CD4-positive, CD25-positive, alpha-beta regulatory T cell (primary cell): ENCODE data around the gene JPH2. TPM values are rescaled to one million over a fixed set of nuclear protein-coding genes. Genes with fewer than 3 reads are reported as not detected.

Experiments
- ATAC-seq, 2 donors: fragments of 150-1000 bp; cut with Tn5 transposase; one replicate each; pipeline ENCODE4 v1.10.0; 2021; ENCODE audit warnings: low read depth in 2 of 2, moderate number of reproducible peaks in 2 of 2, moderate library complexity in 1 of 2
- DNase-seq, 3 donors: peaks; one replicate each; pipeline versions ENCODE4 v3.0.0 to v3.0.0-alpha.2; 2012 to 2022; ENCODE audit warnings: mixed read lengths in 1 of 3
- H3K27ac ChIP-seq: one replicate; pipeline ENCODE4 v1.7.0; 2013; ENCODE audit warnings: mild to moderate bottlenecking, low read length; ENCODE audit not compliant: insufficient read depth, poor library complexity, severe bottlenecking
- H3K27me3 ChIP-seq: one replicate; pipeline ENCODE4 v1.7.0; 2013; ENCODE audit warnings: low read length; ENCODE audit not compliant: control insufficient read depth, insufficient read depth
- H3K36me3 ChIP-seq: one replicate; pipeline ENCODE4 v1.7.0; 2013; ENCODE audit warnings: mild to moderate bottlenecking, low read length, moderate library complexity; ENCODE audit not compliant: control insufficient read depth, insufficient read depth
- H3K4me1 ChIP-seq: 2 replicates; pipeline ENCODE4 v1.7.0; 2013; ENCODE audit warnings: mild to moderate bottlenecking, low read length; ENCODE audit not compliant: insufficient read depth, control insufficient read depth, poor library complexity, severe bottlenecking
- H3K4me3 ChIP-seq: one replicate; pipeline ENCODE4 v1.7.0; 2013; ENCODE audit warnings: low read depth, mild to moderate bottlenecking, low read length, moderate library complexity
- H3K9me3 ChIP-seq, 2 experiments: 1 replicate in 1 of 2; 2 replicates in 1 of 2; pipeline ENCODE4 v1.7.0; 2013; ENCODE audit warnings: low read length in 2 of 2, mild to moderate bottlenecking in 1 of 2, moderate library complexity in 1 of 2; ENCODE audit not compliant: control insufficient read depth in 2 of 2
- H3K27ac Mint-ChIP-seq, 3 donors: one replicate each; pipeline ENCODE4 v1.8.0; 2020 to 2022; ENCODE audit warnings: mild to moderate bottlenecking in 3 of 3, mixed read lengths in 3 of 3, moderate library complexity in 2 of 3
- H3K27me3 Mint-ChIP-seq: one replicate; pipeline ENCODE4 v1.8.0; 2022; ENCODE audit warnings: mild to moderate bottlenecking, mixed read lengths
- H3K36me3 Mint-ChIP-seq: one replicate; pipeline ENCODE4 v1.8.0; 2020; ENCODE audit warnings: mixed read lengths
- H3K4me1 Mint-ChIP-seq, 4 donors: one replicate each; pipeline ENCODE4 v1.8.0; 2020 to 2022; ENCODE audit warnings: mixed read lengths in 4 of 4, mild to moderate bottlenecking in 1 of 4
- H3K4me3 Mint-ChIP-seq, 4 donors: one replicate each; pipeline ENCODE4 v1.8.0; 2020 to 2022; ENCODE audit warnings: mild to moderate bottlenecking in 4 of 4, mixed read lengths in 4 of 4, moderate library complexity in 3 of 4
- H3K9me3 Mint-ChIP-seq, 7 donors: one replicate each; pipeline ENCODE4 v1.8.0; 2020 to 2022; ENCODE audit warnings: mixed read lengths in 7 of 7, mild to moderate bottlenecking in 3 of 7, moderate library complexity in 2 of 7
- polyA plus RNA-seq, 4 donors: library from polyadenylated mRNA; unstranded; fragments of 300-500 nt; fragmentation: Illumina TruSeq; gene quantifications; one replicate each; pipeline ENCODE4 v1.2.3, GENCODE V29; 2021
- total RNA-seq: library from RNA; stranded (reverse); gene quantifications from one replicate; pipeline ENCODE4 v1.2.3, GENCODE V29; 2022

Gene JPH2
- total and polyA plus RNA-seq, 5 donors from 2014 or later = not detected

- DNase-seq (peak; percentile 8 to 45 (median 44)), ATAC-seq (peak in 1 of 2 donors; percentile 9)
- Histone ChIP-seq H3K27me3 (no peaks in the 10 kb centered on the region), H3K4me3 (peak overlapping the region; percentile 85), H3K9me3 (no peaks in the 10 kb centered on the region), H3K36me3 (peaks cover 3% of the 10 kb centered on the region), H3K4me1 (peaks cover 32% of the 10 kb centered on the region), H3K27ac (peak overlapping the region; percentile 79)
- Mint-ChIP-seq H3K9me3 (no peaks in the 10 kb centered on the region), H3K27ac (peak overlapping the region; percentile 93 to 99 (median 95)), H3K27me3 (peaks cover 5% of the 10 kb centered on the region), H3K4me1 (peaks cover 32 to 64% (median 45%) of the 10 kb centered on the region in 4 donors), H3K36me3 (peaks cover 11% of the 10 kb centered on the region), H3K4me3 (peak overlapping the region; percentile 79 to 92 (median 82))
Observed at GRCh38 chr20:44219170-44219730, 32.3 kb upstream of the JPH2 start.

GRCh38 chr20:44218446-44218845, 31.5 kb upstream of the JPH2 start:
- Mint-ChIP-seq H3K27ac (peak overlapping the region; percentile 93 to 99 (median 95)), H3K4me3 (peak overlapping the region; percentile 79 to 92 (median 82)), H3K27me3 (peaks cover 5% of the 10 kb centered on the region), H3K9me3 (no peaks in the 10 kb centered on the region), H3K4me1 (peaks cover 32 to 69% (median 48%) of the 10 kb centered on the region in 4 donors), H3K36me3 (peaks cover 11% of the 10 kb centered on the region)
- no peaks in the 10 kb centered on the region for H3K9me3 ChIP-seq
- peak overlapping the region; percentile 79 for H3K27ac ChIP-seq
- peaks cover 3% of the 10 kb centered on the region for H3K36me3 ChIP-seq
- peak overlapping the region; percentile 85 for H3K4me3 ChIP-seq
- peak; percentile 37 to 78 (median 72) for DNase-seq
- H3K27me3 ChIP-seq = no peaks in the 10 kb centered on the region
- ATAC-seq = peak; percentile 78 to 79
- H3K4me1 ChIP-seq = peaks cover 32% of the 10 kb centered on the region

GRCh38 chr20:44217342-44218092, 30.5 kb upstream of the JPH2 start:
- H3K27ac ChIP-seq = peak overlapping the region; percentile 79
- peak; percentile 26 to 34 for ATAC-seq
- H3K9me3 Mint-ChIP-seq = no peaks in the 10 kb centered on the region
- peaks cover 5% of the 10 kb centered on the region for H3K27me3 Mint-ChIP-seq
- H3K4me1 Mint-ChIP-seq = peaks cover 32 to 73% (median 46%) of the 10 kb centered on the region in 4 donors
- H3K27ac Mint-ChIP-seq = peak overlapping the region; percentile 93 to 99 (median 95)
- H3K36me3 Mint-ChIP-seq = peaks cover 11% of the 10 kb centered on the region
- peaks cover 3% of the 10 kb centered on the region for H3K36me3 ChIP-seq
- no peaks in the 10 kb centered on the region for H3K9me3 ChIP-seq
- H3K4me3 ChIP-seq = peak overlapping the region; percentile 85
- H3K4me3 Mint-ChIP-seq = peak overlapping the region; percentile 79 to 92 (median 82)
- H3K27me3 ChIP-seq = no peaks in the 10 kb centered on the region
- peaks cover 38% of the 10 kb centered on the region for H3K4me1 ChIP-seq
- DNase-seq = peak; percentile 68 to 74 (median 73)

- H3K27ac Mint-ChIP-seq = peak overlapping the region; percentile 81 to 96 (median 85)
- peaks cover 5% of the 10 kb centered on the region for H3K27me3 Mint-ChIP-seq
- peaks cover 11% of the 10 kb centered on the region for H3K36me3 Mint-ChIP-seq
- H3K4me3 ChIP-seq = no peak overlapping the region
- H3K4me1 ChIP-seq = peaks cover 52% of the 10 kb centered on the region
- H3K36me3 ChIP-seq = peaks cover 3% of the 10 kb centered on the region
- H3K4me3 Mint-ChIP-seq = peak overlapping the region in 3 of 4 donors; percentile 78 to 83 (median 83)
- DNase-seq = peak; percentile 63 to 79 (median 78)
- peaks cover 35 to 82% (median 51%) of the 10 kb centered on the region in 4 donors for H3K4me1 Mint-ChIP-seq
- H3K9me3 ChIP-seq = no peaks in the 10 kb centered on the region
- peak; percentile 13 to 17 for ATAC-seq
- H3K27me3 ChIP-seq = no peaks in the 10 kb centered on the region
- peak overlapping the region; percentile 35 for H3K27ac ChIP-seq
- H3K9me3 Mint-ChIP-seq = no peaks in the 10 kb centered on the region
Observed at GRCh38 chr20:44215125-44215524, 28.1 kb upstream of the JPH2 start.

- Histone ChIP-seq H3K4me1 (peaks cover 53% of the 10 kb centered on the region), H3K36me3 (peaks cover 3% of the 10 kb centered on the region), H3K4me3 (no peak overlapping the region), H3K27me3 (no peaks in the 10 kb centered on the region), H3K9me3 (no peaks in the 10 kb centered on the region), H3K27ac (no peak overlapping the region)
- no peak for DNase-seq
- peaks cover 35 to 80% (median 50%) of the 10 kb centered on the region in 4 donors for H3K4me1 Mint-ChIP-seq
- H3K27ac Mint-ChIP-seq = peak overlapping the region; percentile 100
- no peak for ATAC-seq
- H3K9me3 Mint-ChIP-seq = no peaks in the 10 kb centered on the region
- H3K4me3 Mint-ChIP-seq = peak overlapping the region; percentile 88 to 98 (median 94)
- peaks cover 11% of the 10 kb centered on the region for H3K36me3 Mint-ChIP-seq
- peaks cover 5% of the 10 kb centered on the region for H3K27me3 Mint-ChIP-seq
Observed at GRCh38 chr20:44212792-44213191, 25.8 kb upstream of the JPH2 start.

- Histone ChIP-seq H3K36me3 (peaks cover 6% of the 10 kb centered on the region), H3K9me3 (no peaks in the 10 kb centered on the region), H3K27me3 (no peaks in the 10 kb centered on the region), H3K4me1 (peaks cover 44% of the 10 kb centered on the region), H3K27ac (peak overlapping the region; percentile 98), H3K4me3 (peak overlapping the region; percentile 96)
- peak in 2 of 3 donors; percentile 20 to 22 for DNase-seq
- no peak for ATAC-seq
- peak overlapping the region; percentile 88 to 98 (median 94) for H3K4me3 Mint-ChIP-seq
- H3K27me3 Mint-ChIP-seq = peaks cover 5% of the 10 kb centered on the region
- H3K36me3 Mint-ChIP-seq = peaks cover 12% of the 10 kb centered on the region
- peaks cover 36 to 81% (median 54%) of the 10 kb centered on the region in 4 donors for H3K4me1 Mint-ChIP-seq
- H3K9me3 Mint-ChIP-seq = no peaks in the 10 kb centered on the region
- H3K27ac Mint-ChIP-seq = peak overlapping the region; percentile 100
Observed at GRCh38 chr20:44211177-44212039, 24.4 kb upstream of the JPH2 start.
